Astrocyte (in vitro differentiated cells and primary cell): ENCODE results near the gene GCNT3.

Experiments
- EZH2 ChIP-seq: IDR thresholded peaks from 2 replicates; pipeline ENCODE4 v1.6.1; 2012; ENCODE audit warnings: mild to moderate bottlenecking, low read length, inconsistent platforms; ENCODE audit not compliant: insufficient read depth
- TF ChIP-seq, protein P1 (sequence below): IDR thresholded peaks from 2 replicates; pipeline ENCODE4 v1.5.1; 2011; ENCODE audit warnings: low read depth, mild to moderate bottlenecking, inconsistent platforms, low read length, moderate library complexity; ENCODE audit not compliant: insufficient read depth

GRCh38 chr15:59605994-59606393 is 5.6 kb upstream of the GCNT3 start:
- TF ChIP-seq, protein P1, sequence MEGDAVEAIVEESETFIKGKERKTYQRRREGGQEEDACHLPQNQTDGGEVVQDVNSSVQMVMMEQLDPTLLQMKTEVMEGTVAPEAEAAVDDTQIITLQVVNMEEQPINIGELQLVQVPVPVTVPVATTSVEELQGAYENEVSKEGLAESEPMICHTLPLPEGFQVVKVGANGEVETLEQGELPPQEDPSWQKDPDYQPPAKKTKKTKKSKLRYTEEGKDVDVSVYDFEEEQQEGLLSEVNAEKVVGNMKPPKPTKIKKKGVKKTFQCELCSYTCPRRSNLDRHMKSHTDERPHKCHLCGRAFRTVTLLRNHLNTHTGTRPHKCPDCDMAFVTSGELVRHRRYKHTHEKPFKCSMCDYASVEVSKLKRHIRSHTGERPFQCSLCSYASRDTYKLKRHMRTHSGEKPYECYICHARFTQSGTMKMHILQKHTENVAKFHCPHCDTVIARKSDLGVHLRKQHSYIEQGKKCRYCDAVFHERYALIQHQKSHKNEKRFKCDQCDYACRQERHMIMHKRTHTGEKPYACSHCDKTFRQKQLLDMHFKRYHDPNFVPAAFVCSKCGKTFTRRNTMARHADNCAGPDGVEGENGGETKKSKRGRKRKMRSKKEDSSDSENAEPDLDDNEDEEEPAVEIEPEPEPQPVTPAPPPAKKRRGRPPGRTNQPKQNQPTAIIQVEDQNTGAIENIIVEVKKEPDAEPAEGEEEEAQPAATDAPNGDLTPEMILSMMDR, result no peak
- no peak for TF ChIP-seq EZH2
